GM10248 (cell line): Measurements from ENCODE around the gene KCNQ1.

ENCODE experiments used
- CTCF ChIA-PET: fragments of 300-600 bp; sonication (Branson Sonifier 250); formaldehyde crosslinking; extraction: SDS; loops from one replicate; lab custom pipeline; 2021; ENCODE audit warnings: antibody characterized with exemption; lab: Yijun Ruan, JAX
- POLR2A ChIA-PET: fragments of 350-650 bp; sonication (Branson Sonifier 250); formaldehyde crosslinking; extraction: SDS; loops from one replicate; lab custom pipeline; 2020; ENCODE audit warnings: antibody characterized with exemption; lab: Yijun Ruan, JAX
- DNase-seq: peaks from one replicate; pipeline ENCODE4 v3.0.0; 2012; ENCODE audit errors: extremely low spot score
- TF ChIP-seq, protein P1 (sequence below): IDR thresholded peaks from 2 replicates; pipeline ENCODE4 v1.5.1; 2012; ENCODE audit warnings: mild to moderate bottlenecking, low read depth; ENCODE audit errors: extremely low read depth, missing control alignments, control extremely low read depth

KCNQ1 gene

GRCh38 chr11:2462986-2463765 is 18.4 kb downstream of the KCNQ1 start:
- no peak for DNase-seq

DNA sequence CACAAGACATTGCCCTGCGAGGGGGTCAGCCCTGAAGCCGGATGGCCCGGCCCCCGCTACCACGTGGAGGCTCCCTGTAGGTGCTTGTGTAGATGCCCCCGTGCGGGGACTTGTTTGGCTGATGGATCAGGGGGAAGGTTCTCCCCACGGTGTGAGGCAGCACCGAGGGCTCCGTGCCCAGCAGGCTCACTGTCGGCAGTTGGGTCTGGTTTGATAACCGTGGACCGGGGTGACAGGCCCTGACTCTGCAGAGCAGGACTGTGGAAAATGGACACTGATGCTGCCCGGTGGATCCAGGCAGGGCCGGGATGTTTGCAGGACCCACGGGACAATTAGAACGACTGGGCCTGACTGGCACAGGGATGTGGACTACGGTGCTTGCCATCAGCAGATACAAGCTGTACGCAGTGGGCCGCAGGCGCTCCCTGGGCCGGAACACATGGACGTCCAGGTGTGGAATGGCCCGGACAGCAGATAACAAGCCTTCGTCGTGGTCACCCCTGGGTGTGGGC is 19.0 kb downstream of the KCNQ1 start:
- no peak for DNase-seq
- TF ChIP-seq, protein P1, sequence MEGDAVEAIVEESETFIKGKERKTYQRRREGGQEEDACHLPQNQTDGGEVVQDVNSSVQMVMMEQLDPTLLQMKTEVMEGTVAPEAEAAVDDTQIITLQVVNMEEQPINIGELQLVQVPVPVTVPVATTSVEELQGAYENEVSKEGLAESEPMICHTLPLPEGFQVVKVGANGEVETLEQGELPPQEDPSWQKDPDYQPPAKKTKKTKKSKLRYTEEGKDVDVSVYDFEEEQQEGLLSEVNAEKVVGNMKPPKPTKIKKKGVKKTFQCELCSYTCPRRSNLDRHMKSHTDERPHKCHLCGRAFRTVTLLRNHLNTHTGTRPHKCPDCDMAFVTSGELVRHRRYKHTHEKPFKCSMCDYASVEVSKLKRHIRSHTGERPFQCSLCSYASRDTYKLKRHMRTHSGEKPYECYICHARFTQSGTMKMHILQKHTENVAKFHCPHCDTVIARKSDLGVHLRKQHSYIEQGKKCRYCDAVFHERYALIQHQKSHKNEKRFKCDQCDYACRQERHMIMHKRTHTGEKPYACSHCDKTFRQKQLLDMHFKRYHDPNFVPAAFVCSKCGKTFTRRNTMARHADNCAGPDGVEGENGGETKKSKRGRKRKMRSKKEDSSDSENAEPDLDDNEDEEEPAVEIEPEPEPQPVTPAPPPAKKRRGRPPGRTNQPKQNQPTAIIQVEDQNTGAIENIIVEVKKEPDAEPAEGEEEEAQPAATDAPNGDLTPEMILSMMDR: no peak
- ChIA-PET CTCF (no interaction called here), POLR2A (no interaction called here)

More at GRCh38 chr11:2462986-2463765, 18.4 kb downstream of the KCNQ1 start:
- ChIA-PET CTCF (no interaction called here), POLR2A (no interaction called here)
- TF ChIP-seq, protein P1: no peak

GRCh38 chr11:2464451-2465165 is 19.8 kb downstream of the KCNQ1 start:
- ChIA-PET CTCF (interaction anchor here (1.5 kb wide), 1 partner anchor 69 kb away, joined by 4 read pairs; no protein-coding TSS in a partner anchor), POLR2A (no interaction called here)
- no peak for DNase-seq
- TF ChIP-seq, protein P1: no peak

GRCh38 chr11:2465202-2466068 is 20.6 kb downstream of the KCNQ1 start:
- POLR2A ChIA-PET: no interaction called here
- TF ChIP-seq, protein P1: no peak
- DNase-seq: no peak
- CTCF ChIA-PET: interaction anchor here (1.5 kb wide), 1 partner anchor 68 kb away, joined by 4 read pairs; no protein-coding TSS in a partner anchor

DNA sequence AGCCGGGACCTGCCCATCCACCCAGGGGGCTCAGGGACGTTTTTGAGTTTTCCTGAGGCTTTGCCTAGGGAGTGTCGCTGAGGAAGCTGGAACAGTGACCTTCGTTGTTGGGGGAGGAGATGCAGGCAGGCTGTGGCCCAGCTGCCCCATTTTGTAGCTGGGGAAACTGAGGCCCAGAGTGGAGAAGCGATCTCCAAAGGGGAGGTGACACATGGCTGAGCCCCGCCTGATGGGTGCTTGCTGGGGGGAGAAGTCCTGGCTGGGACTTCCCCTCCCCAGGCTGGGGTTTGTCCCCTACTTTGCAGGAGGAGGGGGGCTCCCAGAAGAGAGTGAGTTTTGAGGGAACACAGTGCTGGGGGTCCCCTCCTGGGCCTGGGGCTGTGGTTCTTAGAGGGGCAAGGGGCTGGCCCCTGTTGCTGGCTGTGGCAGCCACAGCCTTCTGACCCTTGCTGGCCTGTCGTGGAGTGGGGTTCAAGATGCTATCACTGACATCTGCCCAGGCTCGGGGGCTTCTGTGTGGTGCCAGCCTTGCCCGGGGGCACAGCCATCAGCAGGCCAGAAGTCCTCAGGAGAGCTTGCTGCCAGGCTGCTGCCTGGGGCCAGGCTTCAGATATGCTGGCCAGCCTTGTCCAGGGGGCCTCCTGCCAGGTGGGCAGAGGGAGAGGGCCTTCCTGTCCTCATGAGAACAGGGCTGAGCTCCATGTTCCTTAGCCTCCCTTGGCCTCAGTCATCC is 21.4 kb downstream of the KCNQ1 start:
- ChIA-PET POLR2A (no interaction called here), CTCF (interaction anchor here (1.1 to 1.5 kb wide), 2 partner anchors 67 kb away, joined by 3 to 4 read pairs; no protein-coding TSS in a partner anchor)
- DNase-seq: peak; percentile 20
- TF ChIP-seq, protein P1: no peak
